GM18858 (cell line): ENCODE results near the gene DDX31.

Experiments used
- ATAC-seq: cut with Tn5 transposase; IDR thresholded peaks from one replicate; pipeline ENCODE4 v1.9.1; 2021; ENCODE audit not compliant: unreplicated experiment

Gene DDX31

GRCh38 chr9:132548751-132549640 is 120.8 kb downstream of the DDX31 start:
- no peak for ATAC-seq

- ATAC-seq, result no peak
Measured at GRCh38 chr9:132547976-132548730, 121.6 kb downstream of the DDX31 start.

- no peak for ATAC-seq
Measured at GRCh38 chr9:132547436-132547835, 122.3 kb downstream of the DDX31 start.

GRCh38 chr9:132547052-132547431 is 122.7 kb downstream of the DDX31 start:
- ATAC-seq, result no peak

DNA sequence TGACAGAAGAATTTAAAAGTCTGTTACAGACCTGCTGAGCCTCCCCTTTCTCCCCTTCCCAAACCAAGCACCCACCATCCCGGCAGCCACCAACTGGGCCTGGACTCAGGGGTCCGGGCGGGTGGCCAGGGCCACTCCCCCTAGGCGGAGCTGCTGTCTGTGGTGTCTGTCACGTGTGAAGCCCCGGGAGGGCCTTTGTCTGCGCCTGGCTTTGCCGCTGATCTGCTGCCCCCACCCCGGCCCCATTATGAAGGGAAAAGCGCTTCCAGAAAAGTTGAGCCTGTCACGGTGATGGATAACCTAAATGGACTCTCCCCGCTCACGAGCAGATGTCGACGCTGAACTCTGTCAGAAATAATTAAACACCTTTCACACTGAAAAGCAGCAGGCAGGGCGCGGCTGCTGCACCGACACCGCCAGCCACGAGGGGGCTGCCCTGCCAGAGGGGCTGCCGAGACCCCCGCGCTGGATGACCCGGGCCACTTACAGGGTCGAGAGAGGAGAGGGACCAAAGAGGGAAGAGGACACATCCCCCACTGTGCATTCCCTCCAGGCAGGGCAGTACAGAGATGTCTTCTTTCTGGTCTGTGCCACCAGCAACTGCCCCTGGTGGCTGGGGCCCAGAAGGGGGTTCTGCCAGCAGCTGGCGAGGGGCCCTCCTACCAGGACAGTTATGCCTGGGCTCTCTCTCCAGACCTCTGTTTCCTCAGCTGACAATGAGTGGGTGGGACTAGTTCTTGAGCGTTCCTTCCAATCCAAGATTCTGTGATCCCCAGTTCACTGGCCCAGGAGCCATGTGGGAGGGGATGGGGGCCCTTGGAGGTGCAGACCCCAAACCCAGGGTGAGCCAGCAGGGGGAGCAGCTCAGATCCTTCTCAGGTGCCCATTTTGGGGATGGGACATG is 123.4 kb downstream of the DDX31 start:
- ATAC-seq, result no peak

GRCh38 chr9:132545578-132545977 is 124.2 kb downstream of the DDX31 start:
- no peak for ATAC-seq

GRCh38 chr9:132543960-132544359 is 125.8 kb downstream of the DDX31 start:
- ATAC-seq, result no peak

DNA sequence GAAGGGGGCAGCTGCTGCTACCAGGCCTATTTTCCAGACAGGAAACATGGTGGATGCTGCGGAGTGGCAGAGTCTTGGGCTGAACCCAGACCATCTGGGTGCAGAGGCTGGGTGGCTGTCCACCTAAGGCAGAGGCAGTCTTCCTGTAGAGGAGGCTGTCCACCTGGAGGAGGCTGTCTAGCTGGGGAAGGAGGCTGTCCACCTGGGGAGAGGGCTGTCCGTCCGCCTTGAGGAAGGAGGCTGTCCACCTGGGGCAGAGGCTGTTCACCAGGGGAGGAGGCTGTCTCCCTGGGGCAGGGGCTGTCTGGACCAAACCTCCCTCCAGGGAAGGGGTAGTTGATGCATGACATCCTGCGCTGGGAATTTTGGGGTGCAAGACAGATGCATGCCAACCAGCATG is 126.5 kb downstream of the DDX31 start:
- no peak for ATAC-seq
